ENCODE data around the gene AUTS2.

Gene AUTS2

GRCh38 chr7:70188901-70189650, 590.8 kb downstream of the AUTS2 start:
- H3K4me1 ChIP-seq (ENCODE audit: control insufficient read depth in 1 of 2, insufficient read depth in 2 of 2, low read length in 2 of 2), result no peaks in the 10 kb centered on the region

GRCh38 chr7:70189776-70190175, 591.5 kb downstream of the AUTS2 start:
- H3K36me3 ChIP-seq (ENCODE audit: control insufficient read depth in 1 of 2, insufficient read depth in 2 of 2, low read length in 2 of 2), result no peaks in the 10 kb centered on the region
- H3K4me1 ChIP-seq (ENCODE audit: control insufficient read depth in 1 of 2, insufficient read depth in 2 of 2, low read length in 2 of 2), result no peaks in the 10 kb centered on the region
- H3K27ac ChIP-seq (ENCODE audit: low read depth, low read length), result no peak overlapping the region
- H3K9me3 ChIP-seq (ENCODE audit: control insufficient read depth in 1 of 2, low read length in 2 of 2), result peaks cover 0 to 3% of the 10 kb centered on the region in 2 donors
- no peaks in the 10 kb centered on the region for H3K27me3 ChIP-seq (ENCODE audit: control insufficient read depth in 1 of 2, insufficient read depth in 2 of 2, low read length in 2 of 2)
- no peak overlapping the region for H3K4me3 ChIP-seq (ENCODE audit: low read depth in 1 of 2, low read length in 2 of 2)
- no peak overlapping the region for H3K9ac ChIP-seq (ENCODE audit: low read depth in 1 of 2, low read length in 2 of 2)

More at GRCh38 chr7:70188901-70189650, 590.8 kb downstream of the AUTS2 start:
- Histone ChIP-seq H3K9me3 (ENCODE audit: control insufficient read depth in 1 of 2, low read length in 2 of 2) (peaks cover 0 to 3% of the 10 kb centered on the region in 2 donors), H3K27me3 (ENCODE audit: control insufficient read depth in 1 of 2, insufficient read depth in 2 of 2, low read length in 2 of 2) (no peaks in the 10 kb centered on the region), H3K4me3 (ENCODE audit: low read depth in 1 of 2, low read length in 2 of 2) (no peak overlapping the region), H3K27ac (ENCODE audit: low read depth, low read length) (no peak overlapping the region), H3K9ac (ENCODE audit: low read depth in 1 of 2, low read length in 2 of 2) (no peak overlapping the region), H3K36me3 (ENCODE audit: control insufficient read depth in 1 of 2, insufficient read depth in 2 of 2, low read length in 2 of 2) (no peaks in the 10 kb centered on the region)

GRCh38 chr7:70190281-70190680, 592.0 kb downstream of the AUTS2 start:
- H3K9me3 ChIP-seq (ENCODE audit: control insufficient read depth in 1 of 2, low read length in 2 of 2), result peaks cover 0 to 3% of the 10 kb centered on the region in 2 donors
- no peaks in the 10 kb centered on the region for H3K27me3 ChIP-seq (ENCODE audit: control insufficient read depth in 1 of 2, insufficient read depth in 2 of 2, low read length in 2 of 2)
- no peak overlapping the region for H3K9ac ChIP-seq (ENCODE audit: low read depth in 1 of 2, low read length in 2 of 2)
- no peak overlapping the region for H3K4me3 ChIP-seq (ENCODE audit: low read depth in 1 of 2, low read length in 2 of 2)
- no peaks in the 10 kb centered on the region for H3K4me1 ChIP-seq (ENCODE audit: control insufficient read depth in 1 of 2, insufficient read depth in 2 of 2, low read length in 2 of 2)
- H3K36me3 ChIP-seq (ENCODE audit: control insufficient read depth in 1 of 2, insufficient read depth in 2 of 2, low read length in 2 of 2), result no peaks in the 10 kb centered on the region
- H3K27ac ChIP-seq (ENCODE audit: low read depth, low read length), result no peak overlapping the region

- Histone ChIP-seq H3K9ac (ENCODE audit: low read depth in 1 of 2, low read length in 2 of 2) (no peak overlapping the region), H3K27me3 (ENCODE audit: control insufficient read depth in 1 of 2, insufficient read depth in 2 of 2, low read length in 2 of 2) (no peaks in the 10 kb centered on the region), H3K9me3 (ENCODE audit: control insufficient read depth in 1 of 2, low read length in 2 of 2) (peaks cover 0 to 3% of the 10 kb centered on the region in 2 donors), H3K4me1 (ENCODE audit: control insufficient read depth in 1 of 2, insufficient read depth in 2 of 2, low read length in 2 of 2) (no peaks in the 10 kb centered on the region), H3K36me3 (ENCODE audit: control insufficient read depth in 1 of 2, insufficient read depth in 2 of 2, low read length in 2 of 2) (no peaks in the 10 kb centered on the region), H3K4me3 (ENCODE audit: low read depth in 1 of 2, low read length in 2 of 2) (no peak overlapping the region), H3K27ac (ENCODE audit: low read depth, low read length) (no peak overlapping the region)
Measured at GRCh38 chr7:70193514-70193913, 595.2 kb downstream of the AUTS2 start.

- H3K27ac ChIP-seq (ENCODE audit: low read depth, low read length), result no peak overlapping the region
Measured at GRCh38 chr7:70208236-70209063, 610.2 kb downstream of the AUTS2 start.

GRCh38 chr7:70210200-70210935, 612.1 kb downstream of the AUTS2 start:
- Histone ChIP-seq H3K27me3 (ENCODE audit: control insufficient read depth in 1 of 2, insufficient read depth in 2 of 2, low read length in 2 of 2) (no peaks in the 10 kb centered on the region), H3K36me3 (ENCODE audit: control insufficient read depth in 1 of 2, insufficient read depth in 2 of 2, low read length in 2 of 2) (no peaks in the 10 kb centered on the region), H3K9me3 (ENCODE audit: control insufficient read depth in 1 of 2, low read length in 2 of 2) (no peaks in the 10 kb centered on the region), H3K4me3 (ENCODE audit: low read depth in 1 of 2, low read length in 2 of 2) (no peak overlapping the region), H3K4me1 (ENCODE audit: control insufficient read depth in 1 of 2, insufficient read depth in 2 of 2, low read length in 2 of 2) (no peaks in the 10 kb centered on the region), H3K27ac (ENCODE audit: low read depth, low read length) (no peak overlapping the region), H3K9ac (ENCODE audit: low read depth in 1 of 2, low read length in 2 of 2) (no peak overlapping the region)

More at GRCh38 chr7:70208236-70209063, 610.2 kb downstream of the AUTS2 start:
- Histone ChIP-seq H3K9me3 (ENCODE audit: control insufficient read depth in 1 of 2, low read length in 2 of 2) (no peaks in the 10 kb centered on the region), H3K27me3 (ENCODE audit: control insufficient read depth in 1 of 2, insufficient read depth in 2 of 2, low read length in 2 of 2) (no peaks in the 10 kb centered on the region), H3K9ac (ENCODE audit: low read depth in 1 of 2, low read length in 2 of 2) (no peak overlapping the region), H3K36me3 (ENCODE audit: control insufficient read depth in 1 of 2, insufficient read depth in 2 of 2, low read length in 2 of 2) (no peaks in the 10 kb centered on the region), H3K4me1 (ENCODE audit: control insufficient read depth in 1 of 2, insufficient read depth in 2 of 2, low read length in 2 of 2) (no peaks in the 10 kb centered on the region), H3K4me3 (ENCODE audit: low read depth in 1 of 2, low read length in 2 of 2) (no peak overlapping the region)

- Histone ChIP-seq H3K27me3 (ENCODE audit: control insufficient read depth in 1 of 2, insufficient read depth in 2 of 2, low read length in 2 of 2) (no peaks in the 10 kb centered on the region), H3K9ac (ENCODE audit: low read depth in 1 of 2, low read length in 2 of 2) (no peak overlapping the region), H3K4me3 (ENCODE audit: low read depth in 1 of 2, low read length in 2 of 2) (no peak overlapping the region), H3K9me3 (ENCODE audit: control insufficient read depth in 1 of 2, low read length in 2 of 2) (no peaks in the 10 kb centered on the region), H3K27ac (ENCODE audit: low read depth, low read length) (no peak overlapping the region), H3K4me1 (ENCODE audit: control insufficient read depth in 1 of 2, insufficient read depth in 2 of 2, low read length in 2 of 2) (no peaks in the 10 kb centered on the region), H3K36me3 (ENCODE audit: control insufficient read depth in 1 of 2, insufficient read depth in 2 of 2, low read length in 2 of 2) (no peaks in the 10 kb centered on the region)
Measured at GRCh38 chr7:70210936-70211310, 612.6 kb downstream of the AUTS2 start.

GRCh38 chr7:70212281-70212680, 614.0 kb downstream of the AUTS2 start:
- Histone ChIP-seq H3K36me3 (ENCODE audit: control insufficient read depth in 1 of 2, insufficient read depth in 2 of 2, low read length in 2 of 2) (no peaks in the 10 kb centered on the region), H3K27ac (ENCODE audit: low read depth, low read length) (no peak overlapping the region), H3K9me3 (ENCODE audit: control insufficient read depth in 1 of 2, low read length in 2 of 2) (no peaks in the 10 kb centered on the region), H3K9ac (ENCODE audit: low read depth in 1 of 2, low read length in 2 of 2) (no peak overlapping the region), H3K27me3 (ENCODE audit: control insufficient read depth in 1 of 2, insufficient read depth in 2 of 2, low read length in 2 of 2) (no peaks in the 10 kb centered on the region), H3K4me3 (ENCODE audit: low read depth in 1 of 2, low read length in 2 of 2) (no peak overlapping the region), H3K4me1 (ENCODE audit: control insufficient read depth in 1 of 2, insufficient read depth in 2 of 2, low read length in 2 of 2) (no peaks in the 10 kb centered on the region)

GRCh38 chr7:70214071-70214470, 615.8 kb downstream of the AUTS2 start:
- H3K27ac ChIP-seq (ENCODE audit: low read depth, low read length), result no peak overlapping the region
- no peaks in the 10 kb centered on the region for H3K4me1 ChIP-seq (ENCODE audit: control insufficient read depth in 1 of 2, insufficient read depth in 2 of 2, low read length in 2 of 2)
- H3K9me3 ChIP-seq (ENCODE audit: control insufficient read depth in 1 of 2, low read length in 2 of 2), result no peaks in the 10 kb centered on the region
- H3K4me3 ChIP-seq (ENCODE audit: low read depth in 1 of 2, low read length in 2 of 2), result no peak overlapping the region
- H3K9ac ChIP-seq (ENCODE audit: low read depth in 1 of 2, low read length in 2 of 2), result no peak overlapping the region
- H3K27me3 ChIP-seq (ENCODE audit: control insufficient read depth in 1 of 2, insufficient read depth in 2 of 2, low read length in 2 of 2), result no peaks in the 10 kb centered on the region
- no peaks in the 10 kb centered on the region for H3K36me3 ChIP-seq (ENCODE audit: control insufficient read depth in 1 of 2, insufficient read depth in 2 of 2, low read length in 2 of 2)

GRCh38 chr7:70215491-70215890, 617.2 kb downstream of the AUTS2 start:
- H3K9me3 ChIP-seq (ENCODE audit: control insufficient read depth in 1 of 2, low read length in 2 of 2), result no peaks in the 10 kb centered on the region
- H3K36me3 ChIP-seq (ENCODE audit: control insufficient read depth in 1 of 2, insufficient read depth in 2 of 2, low read length in 2 of 2), result no peaks in the 10 kb centered on the region
- no peaks in the 10 kb centered on the region for H3K4me1 ChIP-seq (ENCODE audit: control insufficient read depth in 1 of 2, insufficient read depth in 2 of 2, low read length in 2 of 2)
- no peaks in the 10 kb centered on the region for H3K27me3 ChIP-seq (ENCODE audit: control insufficient read depth in 1 of 2, insufficient read depth in 2 of 2, low read length in 2 of 2)
- no peak overlapping the region for H3K4me3 ChIP-seq (ENCODE audit: low read depth in 1 of 2, low read length in 2 of 2)
- no peak overlapping the region for H3K27ac ChIP-seq (ENCODE audit: low read depth, low read length)
- H3K9ac ChIP-seq (ENCODE audit: low read depth in 1 of 2, low read length in 2 of 2), result no peak overlapping the region
